ENCODE measurements around the gene ODAD2. TPM values are rescaled to one million over a fixed set of nuclear protein-coding genes. Genes with fewer than 3 reads are reported as not detected.

ODAD2 gene
- total and polyA plus RNA-seq, 2 of the 8 experiments (the other 6 are each of a cell fraction or from before 2014, with no cell fraction given), result 0.95 to 4.3 TPM

DNA sequence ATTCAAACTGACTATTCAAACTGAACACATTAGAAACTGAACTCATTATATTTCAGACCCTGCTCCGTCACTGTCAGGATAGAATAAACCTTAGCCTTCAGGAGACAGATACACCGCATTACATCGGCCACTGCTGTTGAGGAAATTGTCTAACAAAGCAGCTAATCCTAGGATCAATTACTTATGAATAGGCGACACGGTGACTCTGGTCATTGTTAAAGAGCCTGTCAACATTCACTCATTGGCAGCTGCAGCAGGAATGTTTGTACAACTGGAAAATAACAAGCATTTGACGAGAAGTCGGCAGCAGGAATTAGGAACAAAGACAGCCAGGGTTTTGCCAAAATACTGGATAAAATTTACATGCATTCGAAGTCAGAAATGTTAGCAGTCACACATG, 141.3 kb downstream of the ODAD2 start (continued):
- TF ChIP-seq EP300 (IDR thresholded peaks at IDR 0.05; ENCODE audit: borderline replicate concordance in 1 of 2, low read depth in 2 of 2, low read length in 2 of 2), result no peak
- TF ChIP-seq SP4 (IDR thresholded peaks at IDR 0.05; ENCODE audit: low read length), result no peak
- TF ChIP-seq POLR2A (IDR thresholded peaks at IDR 0.05; ENCODE audit: control extremely low read depth in 1 of 2, low read depth in 2 of 2, low read length in 2 of 2), result no peak
- peak; percentile 76 for TF ChIP-seq NANOG (IDR thresholded peaks at IDR 0.05; ENCODE audit: insufficient read depth, low read depth, low read length, poor library complexity, severe bottlenecking)
- no peak for TF ChIP-seq SP1 (IDR thresholded peaks at IDR 0.05; ENCODE audit: low read depth, low read length)

Data from H1 (cell line).